H1 (cell line): ENCODE measurements around the gene OLFM1. TPM values are rescaled to one million over a fixed set of nuclear protein-coding genes. Genes with fewer than 3 reads are reported as not detected.

ENCODE experiments used
- CTCF ChIA-PET: fragments of 300-600 bp; sonication (Branson Sonifier 250); formaldehyde crosslinking; loops from one replicate; lab custom pipeline; 2021; ENCODE audit not compliant: partially characterized antibody; lab: Charles Lee
- POLR2A ChIA-PET: fragments of 300-600 bp; sonication (Branson Sonifier 250); formaldehyde crosslinking; loops from one replicate; lab custom pipeline; 2021; ENCODE audit warnings: inconsistent platforms; ENCODE audit not compliant: partially characterized antibody; lab: Charles Lee
- DNase-seq, 2 experiments: peaks; one replicate each; pipeline versions ENCODE4 v3.0.0 to v3.0.0-alpha.2; 2010 to 2022; ENCODE audit warnings: low spot score in 2 of 2, low read depth in 1 of 2, mixed read lengths in 1 of 2
- FAIRE-seq: peaks from 2 replicates; lab custom pipeline; 2011; peaks lifted over from hg19 to GRCh38; lab: Jason Lieb, UNC
- H2AFZ ChIP-seq: 2 replicates; pipeline ENCODE4 v1.8.1; 2012; ENCODE audit warnings: low read length, inconsistent platforms
- H2AK5ac ChIP-seq: 2 replicates; pipeline ENCODE4 v1.6.1; 2013; ENCODE audit warnings: low read depth, low read length
- H2BK120ac ChIP-seq: replicated peaks from 2 replicates; pipeline ENCODE3; 2013; ENCODE audit warnings: low read depth, low read length, inconsistent platforms
- H2BK12ac ChIP-seq: 2 replicates; pipeline ENCODE4 v1.6.1; 2013; ENCODE audit warnings: low read depth, low read length
- H2BK15ac ChIP-seq: 2 replicates; pipeline ENCODE4 v1.6.1; 2013; ENCODE audit warnings: low read length
- H2BK20ac ChIP-seq: 2 replicates; pipeline ENCODE4 v1.6.1; 2013; ENCODE audit warnings: low read length
- H2BK5ac ChIP-seq: 2 replicates; pipeline ENCODE4 v1.6.1; 2013; ENCODE audit warnings: low read depth, low read length
- H3K14ac ChIP-seq: 2 replicates; pipeline ENCODE4 v1.6.1; 2013; ENCODE audit warnings: inconsistent platforms; ENCODE audit not compliant: insufficient read length
- H3K18ac ChIP-seq: 2 replicates; pipeline ENCODE4 v1.6.1; 2013; ENCODE audit warnings: low read length; ENCODE audit errors: extremely low read depth
- H3K23ac ChIP-seq: 2 replicates; pipeline ENCODE4 v1.6.1; 2013; ENCODE audit warnings: inconsistent platforms; ENCODE audit not compliant: insufficient read length
- H3K23me2 ChIP-seq: 2 replicates; pipeline ENCODE4 v1.6.1; 2013; ENCODE audit warnings: low read depth, low read length
- H3K27ac ChIP-seq: 2 replicates; pipeline ENCODE4 v1.6.1; 2011; ENCODE audit warnings: low read depth, low read length, inconsistent platforms
- H3K27me3 ChIP-seq, 4 experiments: replicated peaks in 1 of 4; 1 replicate in 1 of 4; 2 replicates in 3 of 4; pipeline versions ENCODE4 v1.6.1 to v1.8.1; 2011 to 2013; ENCODE audit warnings: low read length in 3 of 4, mild to moderate bottlenecking in 3 of 4, inconsistent platforms in 2 of 4, mixed read lengths in 2 of 4, moderate library complexity in 1 of 4; ENCODE audit not compliant: control insufficient read depth in 3 of 4, insufficient read depth in 3 of 4; ENCODE audit errors: extremely low read depth in 1 of 4
- H3K36me3 ChIP-seq, 4 experiments: 2 replicates each; pipeline versions ENCODE4 v1.6.1 to v1.8.1; 2011 to 2013; ENCODE audit warnings: mild to moderate bottlenecking in 4 of 4, low read length in 3 of 4, moderate library complexity in 2 of 4, control low read depth in 1 of 4, inconsistent platforms in 1 of 4; ENCODE audit not compliant: insufficient read depth in 4 of 4, control insufficient read depth in 2 of 4
- H3K4ac ChIP-seq: replicated peaks from 2 replicates; pipeline ENCODE3; 2013; ENCODE audit warnings: low read length, low read depth, mixed read lengths, inconsistent platforms; ENCODE audit not compliant: insufficient read length
- H3K4me1 ChIP-seq, 4 experiments: replicated peaks in 1 of 4; 1 replicate in 1 of 4; 2 replicates in 3 of 4; pipeline versions ENCODE4 v1.6.1 to v1.8.1; 2011 to 2013; ENCODE audit warnings: low read length in 3 of 4, inconsistent platforms in 2 of 4, mixed read lengths in 1 of 4; ENCODE audit not compliant: insufficient read depth in 4 of 4, control insufficient read depth in 3 of 4
- H3K4me2 ChIP-seq, 2 experiments: 2 replicates each; pipeline versions ENCODE4 v1.6.1 to v1.8.1; 2011 to 2013; ENCODE audit warnings: low read depth in 2 of 2, low read length in 2 of 2, control low read depth in 1 of 2, inconsistent platforms in 1 of 2, mild to moderate bottlenecking in 1 of 2; ENCODE audit not compliant: insufficient read depth in 1 of 2
- H3K4me3 ChIP-seq, 4 experiments: fragments of 200-600, 300-600 bp in 1 of 4; sonication (generic), shearing (Covaris generic), sonication (Bioruptor Twin) in 1 of 4; 2 replicates each; pipeline versions ENCODE4 v1.5.1 to v1.8.1; 2011 to 2016; ENCODE audit warnings: low read length in 4 of 4, low read depth in 3 of 4, control low read depth in 2 of 4, inconsistent platforms in 2 of 4, mild to moderate bottlenecking in 2 of 4, mixed read lengths in 1 of 4, moderate library complexity in 1 of 4; ENCODE audit not compliant: insufficient read depth in 2 of 4; ENCODE audit errors: extremely low read depth in 1 of 4
- H3K56ac ChIP-seq: replicated peaks from 2 replicates; pipeline ENCODE3; 2013; ENCODE audit warnings: low read depth, mild to moderate bottlenecking, mixed read lengths, low read length, inconsistent platforms; ENCODE audit not compliant: insufficient read length
- H3K79me1 ChIP-seq: 2 replicates; pipeline ENCODE4 v1.6.1; 2013; ENCODE audit warnings: low read depth, low read length, control low read depth
- H3K79me2 ChIP-seq, 2 experiments: 2 replicates each; pipeline versions ENCODE4 v1.6.1 to v1.8.1; 2012 to 2013; ENCODE audit warnings: low read length in 2 of 2, mild to moderate bottlenecking in 2 of 2, inconsistent platforms in 1 of 2; ENCODE audit not compliant: insufficient read depth in 2 of 2, control insufficient read depth in 1 of 2
- H3K9ac ChIP-seq, 4 experiments: replicated peaks in 1 of 4; 1 replicate in 1 of 4; 2 replicates in 3 of 4; pipeline versions ENCODE4 v1.6.1 to v1.8.1; 2011 to 2013; ENCODE audit warnings: low read depth in 3 of 4, low read length in 3 of 4, control low read depth in 2 of 4, mild to moderate bottlenecking in 2 of 4, moderate library complexity in 2 of 4, inconsistent platforms in 1 of 4; ENCODE audit errors: extremely low read depth in 1 of 4
- H3K9me3 ChIP-seq, 2 experiments: 2 replicates each; pipeline versions ENCODE4 v1.6.1 to v1.8.1; 2012 to 2013; ENCODE audit warnings: mild to moderate bottlenecking in 2 of 2, moderate library complexity in 2 of 2, control low read depth in 1 of 2, inconsistent platforms in 1 of 2, low read depth in 1 of 2, low read length in 1 of 2, mixed read lengths in 1 of 2; ENCODE audit not compliant: insufficient read depth in 2 of 2
- H4K20me1 ChIP-seq, 2 experiments: replicated peaks in 1 of 2; 2 replicates each; pipeline versions ENCODE3 to v1.8.1; 2011 to 2013; ENCODE audit warnings: inconsistent platforms in 2 of 2, low read length in 2 of 2, mild to moderate bottlenecking in 1 of 2; ENCODE audit not compliant: insufficient read depth in 2 of 2, control insufficient read depth in 1 of 2
- H4K5ac ChIP-seq: 2 replicates; pipeline ENCODE4 v1.6.1; 2013; ENCODE audit warnings: low read length, low read depth, mixed read lengths, inconsistent platforms; ENCODE audit not compliant: insufficient read length
- H4K8ac ChIP-seq: 2 replicates; pipeline ENCODE4 v1.8.0; 2013; ENCODE audit warnings: mild to moderate bottlenecking, moderate library complexity, low read length, inconsistent platforms; ENCODE audit not compliant: insufficient read depth; ENCODE audit errors: extremely low read depth
- H4K91ac ChIP-seq: replicated peaks from 2 replicates; pipeline ENCODE3; 2013; ENCODE audit warnings: low read length, mixed read lengths, inconsistent platforms; ENCODE audit not compliant: insufficient read length
- BACH1 ChIP-seq: IDR thresholded peaks from 2 replicates; pipeline ENCODE4 v1.6.1; 2012; ENCODE audit warnings: low read length, improper control_type of control experiment
- BCL11A ChIP-seq, 2 experiments: IDR thresholded peaks; one replicate each; pipeline ENCODE4 v1.6.1; 2011; ENCODE audit warnings: low read depth in 2 of 2, low read length in 2 of 2, mild to moderate bottlenecking in 2 of 2
- BRCA1 ChIP-seq: IDR thresholded peaks from 2 replicates; pipeline ENCODE4 v1.6.1; 2012; ENCODE audit warnings: low read depth, low read length, improper control_type of control experiment
- CHD2 ChIP-seq: IDR thresholded peaks from 2 replicates; pipeline ENCODE4 v1.6.1; 2012; ENCODE audit warnings: low read length, improper control_type of control experiment
- HDAC2 ChIP-seq, 2 experiments: fragments of 300-600 bp in 1 of 2; sonication (generic) in 1 of 2; IDR thresholded peaks; 2 replicates each; pipeline ENCODE4 v1.6.1; 2011 to 2012; ENCODE audit warnings: low read depth in 2 of 2, low read length in 2 of 2, mild to moderate bottlenecking in 2 of 2, moderate library complexity in 2 of 2, borderline replicate concordance in 1 of 2, inconsistent platforms in 1 of 2
- JUN ChIP-seq: IDR thresholded peaks from 2 replicates; pipeline ENCODE4 v1.6.1; 2011; ENCODE audit warnings: low read depth, mild to moderate bottlenecking, improper control_type of control experiment, low read length
- KDM1A ChIP-seq: fragments of 200-600, 300-600 bp; sonication (generic); IDR thresholded peaks from 2 replicates; pipeline ENCODE4 v1.7.1; 2016; ENCODE audit warnings: mild to moderate bottlenecking, low read length, borderline replicate concordance
- MAX ChIP-seq: IDR thresholded peaks from 2 replicates; pipeline ENCODE4 v1.6.1; 2012; ENCODE audit warnings: inconsistent platforms
- NRF1 ChIP-seq: IDR thresholded peaks from 2 replicates; pipeline ENCODE4 v1.6.1; 2011; ENCODE audit warnings: mild to moderate bottlenecking, low read depth, low read length, improper control_type of control experiment
- POLR2AphosphoS5 ChIP-seq: IDR thresholded peaks from 2 replicates; pipeline ENCODE4 v1.6.1; 2011; ENCODE audit warnings: low read depth, low read length
- RFX5 ChIP-seq: IDR thresholded peaks from 2 replicates; pipeline ENCODE4 v1.6.1; 2011; ENCODE audit warnings: low read depth, low read length, improper control_type of control experiment, borderline replicate concordance
- SP4 ChIP-seq: IDR thresholded peaks from 2 replicates; pipeline ENCODE4 v1.6.1; 2012; ENCODE audit warnings: low read length, inconsistent platforms
- TAF7 ChIP-seq: optimal IDR thresholded peaks from 2 replicates; pipeline ENCODE3; 2011; ENCODE audit warnings: low read depth, mild to moderate bottlenecking, inconsistent platforms, low read length, moderate library complexity, borderline replicate concordance
- TEAD4 ChIP-seq: IDR thresholded peaks from 2 replicates; pipeline ENCODE4 v1.6.1; 2012; ENCODE audit warnings: low read depth, low read length, inconsistent platforms, mixed read lengths
- YY1 ChIP-seq: IDR thresholded peaks from 2 replicates; pipeline ENCODE4 v1.6.1; 2011; ENCODE audit warnings: low read depth, mild to moderate bottlenecking, low read length
- WGBS, 2 experiments: shearing (Covaris generic) in 1 of 2; methylation state at CpG; one replicate each; pipeline versions ENCODE4 v1.1.6 to v1.1.7; 2013 to 2015; ENCODE audit warnings: low lambda C conversion rate in 2 of 2, mixed read lengths in 2 of 2, inconsistent platforms in 1 of 2, low coverage in 1 of 2, missing lambda C conversion rate in 1 of 2; ENCODE audit not compliant: insufficient replicate concordance in 2 of 2, insufficient coverage in 1 of 2, insufficient read length in 1 of 2; ENCODE audit errors: extremely low coverage in 1 of 2, missing lambda C conversion rate in 1 of 2; 5-methylcytosine and 5-hydroxymethylcytosine counted together
- polyA plus RNA-seq, 7 experiments: library from polyadenylated mRNA; depleted of rRNA in 3 of 7; stranded (reverse) in 5 of 7; unstranded in 2 of 7; fragments of >200 nt in 5 of 7; fragments of 200-250 nt in 2 of 7; gene quantifications; 1 replicate in 5 of 7; 2 replicates in 1 of 7; 4 replicates in 1 of 7; pipeline versions ENCODE4 v1.2.1 to v1.2.3, GENCODE V29; 2011 to 2013; ENCODE audit warnings: missing spikeins in 2 of 7, mixed read lengths in 2 of 7
- total RNA-seq: library from RNA; stranded (reverse); fragmentation: NEBNext Ultra II Directional; extraction: Animal tissue kit (Norgen Biotek cat#: 25700); gene quantifications from 2 replicates; pipeline ENCODE4 v1.2.1, GENCODE V29; 2021

OLFM1 gene
- total and polyA plus RNA-seq, 2 of the 8 experiments (the other 6 are each of a cell fraction or from before 2014, with no cell fraction given): 53.0 to 53.4 TPM

GRCh38 chr9:135090081-135090480, 2.6 kb downstream of the OLFM1 start:
- H2BK12ac ChIP-seq: no peak overlapping the region; the same call in 1 of the 2 replicates
- H3K23me2 ChIP-seq: peaks cover 25% of the 10 kb centered on the region
- H2BK15ac ChIP-seq: no peak overlapping the region
- no peak overlapping the region for H2AK5ac ChIP-seq
- H3K18ac ChIP-seq: no peak overlapping the region
- H3K79me2 ChIP-seq: peaks cover 3 to 9% of the 10 kb centered on the region in 2 experiments; a peak in 3 of 4 replicates
- peaks cover 0 to 19% (median 10%) of the 10 kb centered on the region in 4 experiments; a peak in 6 of 7 replicates for H3K4me1 ChIP-seq
- H4K91ac ChIP-seq: no peak overlapping the region
- no peak overlapping the region for H3K27ac ChIP-seq
- H3K4me2 ChIP-seq: no peak overlapping the region; a peak in 1 of 4 replicates
- ChIA-PET CTCF (interaction anchor here (0.7 to 12.6 kb wide), 2 partner anchors 318 to 324 kb away, joined by 4 to 137 read pairs; no protein-coding TSS in a partner anchor), POLR2A (no interaction called here)
- no peak overlapping the region for H3K4ac ChIP-seq
- H3K9ac ChIP-seq: no peak overlapping the region
- FAIRE-seq (no peak), DNase-seq (no peak)
- H4K20me1 ChIP-seq: peaks cover 20 to 29% of the 10 kb centered on the region in 2 experiments
- 97% methylated on average over 5 of the region's 7 CpGs; no CpG with 5 or more reads in 1 of the 2 experiments for WGBS, 2 experiments
- peaks cover 12% of the 10 kb centered on the region for H3K79me1 ChIP-seq
- H3K36me3 ChIP-seq: peaks cover 0 to 12% (median 10%) of the 10 kb centered on the region in 4 experiments; a peak in 4 of 8 replicates
- peaks cover 0 to 17% (median 12%) of the 10 kb centered on the region in 4 experiments; a peak in 5 of 7 replicates for H3K27me3 ChIP-seq
- H3K56ac ChIP-seq: no peak overlapping the region
- no peak overlapping the region for H4K5ac ChIP-seq
- no peak overlapping the region; the same call in 1 of the 2 replicates for H4K8ac ChIP-seq
- no peaks in the 10 kb centered on the region for H3K9me3 ChIP-seq
- no peak overlapping the region for H2AFZ ChIP-seq
- H2BK20ac ChIP-seq: no peak overlapping the region
- no peak overlapping the region for H3K23ac ChIP-seq
- H2BK120ac ChIP-seq: no peak overlapping the region
- H3K4me3 ChIP-seq: no peak overlapping the region
- no peak overlapping the region for H2BK5ac ChIP-seq
- H3K14ac ChIP-seq: no peak overlapping the region
- TF ChIP-seq MAX (no peak), SP4 (no peak), BRCA1 (no peak), YY1 (no peak), TAF7 (no peak), POLR2AphosphoS5 (no peak), KDM1A (no peak), BCL11A (IDR thresholded peaks at IDR 0.05; ENCODE audit: low read depth in 2 of 2, low read length in 2 of 2) (no peak), BACH1 (no peak), TEAD4 (no peak), CHD2 (no peak), JUN (no peak), RFX5 (no peak), HDAC2 (IDR thresholded peaks at IDR 0.05; ENCODE audit: borderline replicate concordance in 1 of 2, low read depth in 2 of 2, low read length in 2 of 2) (no peak), NRF1 (no peak)
